M059J (cell line): Measurements from ENCODE around the gene FAF2. TPM values are rescaled to one million over a fixed set of nuclear protein-coding genes. Genes with fewer than 3 reads are reported as not detected.
"Not testable (repeated sequence)": the region's sequence is repeated elsewhere in the genome, so short reads cannot be mapped to it uniquely, and the experiment has no call there.

Experiments used
- DNase-seq: peaks from one replicate; pipeline ENCODE4 v3.0.0-alpha.2; 2012; ENCODE audit warnings: low read depth
- total RNA-seq: library from RNA; depleted of rRNA; stranded (reverse); fragments of >200 nt; shearing (Covaris generic); gene quantifications from 2 replicates; pipeline ENCODE4 v1.2.3, GENCODE V29; 2014

FAF2 gene
- total RNA-seq, 1 experiment from 2014 or later: 55.5 TPM

- DNase-seq: no peak
Observed at GRCh38 chr5:176458904-176459561, 10.8 kb downstream of the FAF2 start.

- DNase-seq: no peak
Observed at GRCh38 chr5:176461349-176461748, 13.2 kb downstream of the FAF2 start.

GRCh38 chr5:176463113-176463764 is 15.1 kb downstream of the FAF2 start:
- no peak for DNase-seq

- peak; percentile 15 for DNase-seq
Observed at GRCh38 chr5:176466245-176466871, 18.2 kb downstream of the FAF2 start.

GRCh38 chr5:176469296-176469695 is 21.1 kb downstream of the FAF2 start:
- DNase-seq: no peak

GRCh38 chr5:176470539-176470938 is 22.4 kb downstream of the FAF2 start:
- no peak for DNase-seq

- no peak for DNase-seq
Observed at GRCh38 chr5:176471098-176471497, 22.9 kb downstream of the FAF2 start.

- peak; percentile 21 for DNase-seq
Observed at GRCh38 chr5:176473335-176474006, 25.3 kb downstream of the FAF2 start.

GRCh38 chr5:176474476-176474875 is 26.3 kb downstream of the FAF2 start:
- DNase-seq: peak; percentile 45

GRCh38 chr5:176481711-176482110 is 33.5 kb downstream of the FAF2 start:
- DNase-seq: peak; percentile 9

GRCh38 chr5:176485176-176485575 is 37.0 kb downstream of the FAF2 start:
- no peak for DNase-seq

- DNase-seq: no peak
Observed at GRCh38 chr5:176486189-176486757, 38.1 kb downstream of the FAF2 start.

GRCh38 chr5:176487160-176487559 is 39.0 kb downstream of the FAF2 start:
- DNase-seq: not testable (repeated sequence)

GRCh38 chr5:176489077-176489476 is 40.9 kb downstream of the FAF2 start:
- DNase-seq: no peak

- no peak for DNase-seq
Observed at GRCh38 chr5:176490301-176490700, 42.1 kb downstream of the FAF2 start.

- DNase-seq: no peak
Observed at GRCh38 chr5:176491101-176491502, 42.9 kb downstream of the FAF2 start.

GRCh38 chr5:176491901-176492300 is 43.7 kb downstream of the FAF2 start:
- no peak for DNase-seq

GRCh38 chr5:176492431-176492830 is 44.2 kb downstream of the FAF2 start:
- peak; percentile 13 for DNase-seq

GRCh38 chr5:176497852-176498251 is 49.7 kb downstream of the FAF2 start:
- peak; percentile 18 for DNase-seq

GRCh38 chr5:176499273-176499672 is 51.1 kb downstream of the FAF2 start:
- no peak for DNase-seq

- DNase-seq: no peak
Observed at GRCh38 chr5:176500511-176500910, 52.3 kb downstream of the FAF2 start.

GRCh38 chr5:176501333-176501732 is 53.1 kb downstream of the FAF2 start:
- peak; percentile 24 for DNase-seq
